Astrocyte (in vitro differentiated cells and primary cell): ENCODE measurements around the gene SELENOW. TPM values are rescaled to one million over a fixed set of nuclear protein-coding genes. Genes with fewer than 3 reads are reported as not detected.

Experiments used
- DNase-seq: peaks from one replicate; pipeline ENCODE4 v3.0.0-alpha.2; 2010; ENCODE audit warnings: low read depth
- FAIRE-seq: peaks from 2 replicates; lab custom pipeline; 2011; peaks lifted over from hg19 to GRCh38; lab: Jason Lieb, UNC
- H2AFZ ChIP-seq: 2 replicates; pipeline ENCODE4 v1.6.0; 2012; ENCODE audit warnings: low read depth, low read length, inconsistent platforms
- H3K27ac ChIP-seq: 2 replicates; pipeline ENCODE4 v1.5.1; 2011; ENCODE audit warnings: low read depth, low read length, inconsistent platforms
- H3K27me3 ChIP-seq: 2 replicates; pipeline ENCODE4 v1.6.0; 2011; ENCODE audit warnings: low read length, inconsistent platforms; ENCODE audit not compliant: insufficient read depth
- H3K36me3 ChIP-seq: 2 replicates; pipeline ENCODE4 v1.5.1; 2011; ENCODE audit warnings: low read length, inconsistent platforms; ENCODE audit not compliant: insufficient read depth
- H3K4me1 ChIP-seq: 2 replicates; pipeline ENCODE4 v1.5.1; 2011; ENCODE audit warnings: low read length, inconsistent platforms; ENCODE audit not compliant: insufficient read depth
- H3K4me2 ChIP-seq: 2 replicates; pipeline ENCODE4 v1.6.0; 2012; ENCODE audit warnings: low read length, inconsistent platforms
- H3K4me3 ChIP-seq: 2 replicates; pipeline ENCODE4 v1.5.1; 2011; ENCODE audit warnings: low read depth, mild to moderate bottlenecking, low read length, inconsistent platforms; ENCODE audit not compliant: insufficient read depth
- H3K79me2 ChIP-seq: 2 replicates; pipeline ENCODE4 v1.6.0; 2012; ENCODE audit warnings: mild to moderate bottlenecking, low read length, inconsistent platforms; ENCODE audit not compliant: insufficient read depth
- H3K9ac ChIP-seq: 2 replicates; pipeline ENCODE4 v1.6.0; 2012; ENCODE audit warnings: mild to moderate bottlenecking, low read length, inconsistent platforms
- H3K9me3 ChIP-seq: 2 replicates; pipeline ENCODE4 v1.5.1; 2012; ENCODE audit warnings: low read depth, mild to moderate bottlenecking, low read length, inconsistent platforms; ENCODE audit not compliant: insufficient read depth
- H4K20me1 ChIP-seq: 2 replicates; pipeline ENCODE4 v1.6.0; 2012; ENCODE audit warnings: low read length, inconsistent platforms; ENCODE audit not compliant: insufficient read depth
- H3K27ac Mint-ChIP-seq: one replicate; pipeline ENCODE4 v1.8.0; 2021; ENCODE audit warnings: mild to moderate bottlenecking, mixed read lengths; ENCODE audit not compliant: unreplicated experiment
- H3K27me3 Mint-ChIP-seq: one replicate; pipeline ENCODE4 v1.8.0; 2021; ENCODE audit warnings: low read depth, mixed read lengths; ENCODE audit not compliant: unreplicated experiment
- H3K36me3 Mint-ChIP-seq: one replicate; pipeline ENCODE4 v1.8.0; 2021; ENCODE audit warnings: low read depth, mixed read lengths; ENCODE audit not compliant: unreplicated experiment
- H3K4me1 Mint-ChIP-seq: one replicate; pipeline ENCODE4 v1.8.0; 2021; ENCODE audit warnings: low read depth, mixed read lengths; ENCODE audit not compliant: unreplicated experiment
- H3K4me3 Mint-ChIP-seq: one replicate; pipeline ENCODE4 v1.8.0; 2021; ENCODE audit warnings: mild to moderate bottlenecking, moderate library complexity, mixed read lengths; ENCODE audit not compliant: unreplicated experiment
- H3K9me3 Mint-ChIP-seq: one replicate; pipeline ENCODE4 v1.8.0; 2021; ENCODE audit warnings: mild to moderate bottlenecking, mixed read lengths; ENCODE audit not compliant: unreplicated experiment
- EZH2 ChIP-seq: IDR thresholded peaks from 2 replicates; pipeline ENCODE4 v1.6.1; 2012; ENCODE audit warnings: mild to moderate bottlenecking, low read length, inconsistent platforms; ENCODE audit not compliant: insufficient read depth
- total RNA-seq: library from RNA; stranded (reverse); gene quantifications from 2 replicates; pipeline ENCODE4 v1.2.1, GENCODE V29; 2021
- TF ChIP-seq, protein P1 (sequence below): IDR thresholded peaks from 2 replicates; pipeline ENCODE4 v1.5.1; 2011; ENCODE audit warnings: low read depth, mild to moderate bottlenecking, inconsistent platforms, low read length, moderate library complexity; ENCODE audit not compliant: insufficient read depth

Gene SELENOW
- total RNA-seq, 1 donor from 2014 or later: 279 TPM

DNA sequence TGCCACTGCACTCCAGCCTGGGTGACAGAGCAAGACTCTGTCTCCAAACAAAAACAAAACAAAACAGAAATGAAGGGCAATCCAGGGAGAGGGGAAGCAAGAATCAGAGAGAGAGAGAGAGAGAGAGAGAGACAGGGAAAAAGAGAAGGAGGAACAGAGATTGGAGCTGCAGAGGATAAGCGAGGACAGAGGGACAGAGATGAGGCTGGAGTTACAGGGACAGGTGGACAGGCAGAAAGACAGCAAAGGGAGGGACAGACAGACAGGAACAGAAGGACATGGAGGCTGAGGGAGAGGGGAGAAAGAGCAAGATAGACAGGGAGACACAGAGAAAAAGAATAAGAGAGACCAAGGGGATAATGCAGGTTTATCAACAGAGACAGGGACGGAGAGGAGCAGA, 41.9 kb downstream of the SELENOW start:
- Histone ChIP-seq H3K9me3 (no peaks in the 10 kb centered on the region), H3K4me2 (no peak overlapping the region), H2AFZ (no peak overlapping the region), H3K4me3 (no peak overlapping the region), H3K27me3 (peaks cover 19% of the 10 kb centered on the region), H4K20me1 (no peaks in the 10 kb centered on the region), H3K9ac (no peak overlapping the region), H3K27ac (no peak overlapping the region), H3K36me3 (no peaks in the 10 kb centered on the region), H3K79me2 (no peaks in the 10 kb centered on the region), H3K4me1 (no peaks in the 10 kb centered on the region)
- no peak overlapping the region for H3K27ac Mint-ChIP-seq
- H3K9me3 Mint-ChIP-seq: peaks cover 1% of the 10 kb centered on the region
- H3K27me3 Mint-ChIP-seq: peaks cover 30% of the 10 kb centered on the region
- no peak overlapping the region for H3K4me3 Mint-ChIP-seq
- FAIRE-seq (no peak), DNase-seq (no peak)
- peaks cover 1% of the 10 kb centered on the region for H3K36me3 Mint-ChIP-seq
- TF ChIP-seq, protein P1, sequence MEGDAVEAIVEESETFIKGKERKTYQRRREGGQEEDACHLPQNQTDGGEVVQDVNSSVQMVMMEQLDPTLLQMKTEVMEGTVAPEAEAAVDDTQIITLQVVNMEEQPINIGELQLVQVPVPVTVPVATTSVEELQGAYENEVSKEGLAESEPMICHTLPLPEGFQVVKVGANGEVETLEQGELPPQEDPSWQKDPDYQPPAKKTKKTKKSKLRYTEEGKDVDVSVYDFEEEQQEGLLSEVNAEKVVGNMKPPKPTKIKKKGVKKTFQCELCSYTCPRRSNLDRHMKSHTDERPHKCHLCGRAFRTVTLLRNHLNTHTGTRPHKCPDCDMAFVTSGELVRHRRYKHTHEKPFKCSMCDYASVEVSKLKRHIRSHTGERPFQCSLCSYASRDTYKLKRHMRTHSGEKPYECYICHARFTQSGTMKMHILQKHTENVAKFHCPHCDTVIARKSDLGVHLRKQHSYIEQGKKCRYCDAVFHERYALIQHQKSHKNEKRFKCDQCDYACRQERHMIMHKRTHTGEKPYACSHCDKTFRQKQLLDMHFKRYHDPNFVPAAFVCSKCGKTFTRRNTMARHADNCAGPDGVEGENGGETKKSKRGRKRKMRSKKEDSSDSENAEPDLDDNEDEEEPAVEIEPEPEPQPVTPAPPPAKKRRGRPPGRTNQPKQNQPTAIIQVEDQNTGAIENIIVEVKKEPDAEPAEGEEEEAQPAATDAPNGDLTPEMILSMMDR: no peak
- TF ChIP-seq EZH2: no peak
- H3K4me1 Mint-ChIP-seq: peaks cover 8% of the 10 kb centered on the region

- Histone ChIP-seq H3K36me3 (no peaks in the 10 kb centered on the region), H3K27me3 (peaks cover 19% of the 10 kb centered on the region), H3K4me3 (no peak within 1 kb of the TSS), H3K9ac (no peak within 1 kb of the TSS), H3K4me1 (no peaks in the 10 kb centered on the region), H3K79me2 (no peaks in the 10 kb centered on the region), H3K4me2 (no peak within 1 kb of the TSS), H2AFZ (no peak within 1 kb of the TSS), H3K27ac (no peak within 1 kb of the TSS), H4K20me1 (no peaks in the 10 kb centered on the region), H3K9me3 (no peaks in the 10 kb centered on the region)
- Mint-ChIP-seq H3K4me3 (no peak within 1 kb of the TSS), H3K27ac (no peak within 1 kb of the TSS), H3K36me3 (peaks cover 1% of the 10 kb centered on the region), H3K9me3 (peaks cover 1% of the 10 kb centered on the region), H3K4me1 (peaks cover 8% of the 10 kb centered on the region), H3K27me3 (peaks cover 30% of the 10 kb centered on the region)
- DNase-seq (no peak), FAIRE-seq (no peak)
- TF ChIP-seq EZH2: no peak
These were observed 43.0 kb downstream of the SELENOW start, which contains the start of gene CRX for GRCh38 chr19:47821460-47822020. TSS of gene CRX (plus strand) at chr19:47821937. CDS start at chr19:47834444, 12,507 bp downstream.

DNA sequence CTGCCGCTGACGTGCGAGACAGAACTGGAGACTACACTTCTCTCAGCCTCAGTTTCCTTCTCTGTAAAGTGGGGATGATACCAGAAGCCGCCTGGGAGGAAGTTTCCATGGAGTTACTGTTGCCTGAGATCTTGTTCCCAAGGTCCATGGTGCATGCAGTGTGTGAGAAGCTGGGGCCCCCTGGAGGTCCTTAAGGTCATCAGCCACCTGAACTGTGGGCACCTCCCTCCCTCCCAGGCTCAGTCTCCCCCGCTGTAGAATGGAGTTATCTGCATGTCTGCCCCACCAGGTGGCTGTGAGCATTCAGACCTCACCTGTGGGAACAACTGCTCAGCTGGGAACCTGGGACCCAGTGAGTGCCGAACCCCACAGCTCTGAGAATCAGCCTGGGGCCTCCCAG, 45.9 kb downstream of the SELENOW start:
- Histone ChIP-seq H3K4me3 (no peak overlapping the region), H3K36me3 (no peaks in the 10 kb centered on the region), H4K20me1 (no peaks in the 10 kb centered on the region), H3K27ac (no peak overlapping the region), H3K27me3 (peaks cover 18% of the 10 kb centered on the region), H3K9ac (no peak overlapping the region), H3K4me2 (no peak overlapping the region), H2AFZ (no peak overlapping the region), H3K79me2 (no peaks in the 10 kb centered on the region), H3K9me3 (no peaks in the 10 kb centered on the region), H3K4me1 (no peaks in the 10 kb centered on the region)
- no peak for DNase-seq
- peaks cover 1% of the 10 kb centered on the region for H3K36me3 Mint-ChIP-seq
- no peak overlapping the region for H3K27ac Mint-ChIP-seq
- TF ChIP-seq, protein P1: no peak
- no peak for TF ChIP-seq EZH2
- H3K9me3 Mint-ChIP-seq: peaks cover 2% of the 10 kb centered on the region
- FAIRE-seq: no peak
- peaks cover 21% of the 10 kb centered on the region for H3K27me3 Mint-ChIP-seq
- no peak overlapping the region for H3K4me3 Mint-ChIP-seq
- peaks cover 8% of the 10 kb centered on the region for H3K4me1 Mint-ChIP-seq
